Lung microvascular endothelial cell (primary cell): ENCODE measurements around the gene TASOR2. TPM values are rescaled to one million over a fixed set of nuclear protein-coding genes. Genes with fewer than 3 reads are reported as not detected.
A peak's percentile ranks its signal among the peaks of the same experiment; 100 is the strongest.

ENCODE experiments used
- DNase-seq, 2 donors: peaks; one replicate each; pipeline versions ENCODE4 v3.0.0 to v3.0.0-alpha.2; 2010; ENCODE audit warnings: low read depth in 2 of 2
- total RNA-seq: library from RNA; depleted of rRNA; stranded (reverse); fragments of >200 nt; gene quantifications from 2 replicates; pipeline ENCODE4 v1.2.1, GENCODE V29; 2014

Gene TASOR2
- total RNA-seq, 1 donor from 2014 or later, result 53.6 TPM

DNA sequence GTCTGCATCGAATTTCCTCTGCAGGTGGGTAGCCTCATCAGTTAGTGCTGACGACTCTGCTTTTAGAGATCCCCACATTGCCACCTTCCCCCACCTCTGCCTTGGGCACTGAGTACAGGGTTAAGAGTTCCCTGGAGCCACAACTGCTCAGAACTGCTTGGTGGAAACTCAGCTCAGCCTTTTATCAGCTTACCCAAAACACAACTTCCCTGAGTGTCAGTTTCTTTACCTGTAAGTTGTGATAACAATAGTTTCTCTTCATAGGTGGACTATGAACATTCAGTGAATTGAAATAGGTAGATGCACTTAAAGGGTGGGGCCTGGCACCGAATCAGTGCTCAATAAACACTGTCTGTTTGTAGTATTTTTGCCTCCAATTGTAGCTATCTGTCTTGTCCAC is 29.5 kb upstream of the TASOR2 start:
- DNase-seq, result no peak

DNA sequence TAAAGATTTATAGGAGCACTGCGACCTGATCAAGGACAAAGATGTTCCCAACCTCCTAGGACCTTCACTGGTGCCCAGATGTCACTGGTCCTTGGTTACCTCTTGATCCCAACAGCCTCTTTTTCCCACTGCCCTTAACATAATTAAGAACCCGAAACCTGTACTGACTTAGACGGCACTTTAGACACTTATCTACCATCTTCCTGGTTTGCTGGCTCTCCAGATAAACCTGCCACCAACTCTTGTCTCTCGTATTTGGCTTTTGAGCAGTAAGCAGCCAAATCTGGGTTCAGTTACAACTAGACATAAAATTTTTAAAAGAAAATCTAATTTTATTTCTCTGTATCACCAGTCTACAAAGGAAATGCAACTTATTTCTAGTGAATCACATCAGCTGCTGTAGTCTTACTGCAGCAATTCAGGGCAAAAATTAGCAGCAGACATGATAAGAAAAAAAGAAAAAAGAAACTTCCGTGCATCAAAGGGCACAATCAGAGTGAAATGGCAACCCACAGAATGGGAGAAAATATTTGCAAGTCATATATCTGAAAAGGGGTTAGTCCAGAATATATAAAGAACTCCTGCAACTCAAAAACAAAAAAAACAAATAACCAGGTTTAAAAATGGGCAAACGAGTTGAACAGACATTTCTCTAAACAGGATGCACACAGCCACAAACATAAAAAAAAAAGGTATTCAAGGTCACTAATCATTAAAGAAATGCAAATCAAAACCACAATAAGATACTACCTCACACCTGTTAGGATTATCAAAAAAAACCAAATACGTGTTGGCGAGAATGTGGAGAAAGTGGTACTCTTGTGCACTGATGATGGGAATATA is 27.7 kb upstream of the TASOR2 start:
- DNase-seq, result no peak

DNA sequence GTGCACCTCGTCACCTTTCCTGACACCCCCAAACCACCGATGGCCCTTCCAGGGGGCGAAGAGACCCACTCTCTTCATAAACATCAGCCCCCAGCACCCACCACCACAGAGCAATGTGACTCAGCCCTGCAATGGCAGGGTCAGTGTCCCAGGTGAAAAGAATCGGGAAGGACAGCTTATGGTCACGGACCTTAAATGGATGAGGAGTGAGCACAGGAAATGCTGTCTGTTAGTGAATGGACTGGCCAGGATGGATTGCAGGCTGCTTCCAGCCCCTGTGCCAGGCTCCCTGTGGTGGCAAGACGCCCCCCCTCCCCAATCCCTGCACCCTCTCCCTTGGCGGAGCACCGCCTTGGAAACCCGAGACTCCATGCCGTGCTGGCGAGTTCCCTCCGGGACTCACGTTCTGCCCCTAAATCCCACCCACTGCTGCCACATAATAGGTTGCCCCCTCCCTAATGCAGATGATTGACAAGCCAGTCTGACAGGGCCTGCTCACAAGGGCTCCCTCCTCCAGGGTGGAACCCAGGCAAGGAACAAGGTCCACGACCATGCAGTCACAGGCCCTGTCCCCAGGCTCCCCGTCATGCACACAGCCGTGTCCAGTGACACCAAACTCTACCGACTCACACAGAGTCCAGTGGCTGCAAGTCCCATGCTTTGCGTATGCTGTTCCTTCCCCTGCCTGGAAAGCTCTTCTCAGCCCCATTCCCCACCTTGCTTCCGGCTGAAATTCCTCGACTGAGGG is 25.6 kb upstream of the TASOR2 start:
- DNase-seq, result no peak

- DNase-seq, result peak; percentile 13 to 33
These were observed 24.7 kb upstream of the TASOR2 start for GRCh38 chr10:5659702-5660528.

DNA sequence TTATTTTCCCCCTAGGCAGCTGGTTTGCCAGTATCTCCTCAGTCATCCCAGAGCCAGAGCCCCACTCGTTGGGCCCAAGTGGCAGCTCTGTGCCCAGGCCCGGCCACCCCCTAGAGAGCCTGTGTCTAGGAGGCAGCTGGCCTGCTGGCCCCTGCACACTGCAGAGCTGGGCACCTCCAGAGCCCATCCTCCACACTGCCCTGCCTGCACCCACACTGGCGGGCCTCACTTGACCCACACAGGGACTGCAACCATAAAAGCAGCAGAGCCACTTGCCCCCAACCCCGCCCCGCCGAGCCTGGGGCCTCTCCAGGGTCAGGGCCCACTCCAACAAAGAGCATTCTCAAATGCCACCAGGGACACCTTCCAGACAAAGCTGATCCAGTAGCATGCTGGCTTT is 23.6 kb upstream of the TASOR2 start:
- no peak for DNase-seq

GRCh38 chr10:5662708-5663579 is 21.7 kb upstream of the TASOR2 start:
- DNase-seq, result no peak

- no peak for DNase-seq
These were observed 20.8 kb upstream of the TASOR2 start for GRCh38 chr10:5663692-5664427.

- DNase-seq, result no peak
These were observed 19.1 kb upstream of the TASOR2 start for GRCh38 chr10:5665373-5666007.

- peak; percentile 49 to 64 for DNase-seq
These were observed 18.4 kb upstream of the TASOR2 start, which contains the start of gene ASB13 for GRCh38 chr10:5666008-5666840. TSS of gene ASB13 (minus strand) at chr10:5666595. CDS start at chr10:5666551, 44 bp downstream.

DNA sequence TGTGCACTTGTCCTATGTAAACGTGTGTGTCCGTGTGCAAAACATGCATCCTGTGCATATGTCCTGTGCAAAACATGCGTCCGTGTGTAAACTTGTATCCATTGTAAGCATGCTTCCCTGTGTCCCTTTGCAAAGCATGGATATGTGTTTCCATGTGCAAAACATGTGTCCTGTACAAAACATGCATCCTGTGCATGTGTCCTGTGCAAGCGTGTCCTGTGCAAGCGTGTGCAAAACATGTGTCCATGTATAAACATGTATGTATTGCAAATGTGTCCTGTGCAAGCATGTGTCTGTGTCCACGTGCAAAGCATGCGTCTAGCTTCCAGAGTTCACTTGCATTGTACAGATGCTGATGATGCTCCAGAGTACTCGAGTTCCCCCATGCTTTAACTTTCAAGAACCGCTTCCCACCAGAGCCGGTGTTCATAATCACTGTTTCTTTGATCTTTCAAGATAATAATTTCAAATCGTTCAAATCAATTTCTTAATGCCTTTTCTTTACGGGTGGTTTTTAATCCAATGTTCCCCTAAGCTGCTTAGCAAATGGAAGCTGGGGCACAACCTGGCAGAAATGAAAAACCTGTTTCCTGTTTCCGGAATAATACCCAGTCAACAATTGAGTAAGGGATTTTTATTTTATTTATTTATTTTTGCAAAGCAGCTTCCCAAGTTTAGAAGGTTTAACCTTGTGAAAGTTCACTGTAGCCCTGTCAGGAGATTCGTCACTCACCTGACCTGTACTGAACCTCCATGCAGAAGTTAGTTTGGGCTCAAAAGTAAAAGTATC is 17.6 kb upstream of the TASOR2 start:
- DNase-seq, result peak in 1 of 2 donors; percentile 38

DNA sequence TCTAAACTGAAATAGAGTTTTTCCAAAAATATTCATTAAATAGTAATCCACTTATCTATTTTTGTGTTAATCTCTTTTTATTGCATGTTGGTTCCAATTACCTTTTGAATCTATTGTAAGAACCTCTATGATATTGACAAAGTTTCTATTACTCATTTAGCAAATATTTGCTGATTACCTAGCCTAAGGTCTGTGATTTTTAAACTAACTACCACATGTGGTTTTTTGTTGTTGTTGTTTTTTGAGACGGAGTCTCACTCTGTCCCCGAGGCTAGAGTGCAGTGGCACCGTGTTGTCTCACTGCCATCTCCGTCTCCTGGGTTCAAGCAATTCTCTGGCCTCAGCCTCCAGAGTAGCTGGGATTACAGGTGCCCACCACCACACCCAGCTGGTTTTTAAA is 16.2 kb upstream of the TASOR2 start:
- no peak for DNase-seq

GRCh38 chr10:5669604-5670003 is 15.0 kb upstream of the TASOR2 start:
- DNase-seq, result no peak

DNA sequence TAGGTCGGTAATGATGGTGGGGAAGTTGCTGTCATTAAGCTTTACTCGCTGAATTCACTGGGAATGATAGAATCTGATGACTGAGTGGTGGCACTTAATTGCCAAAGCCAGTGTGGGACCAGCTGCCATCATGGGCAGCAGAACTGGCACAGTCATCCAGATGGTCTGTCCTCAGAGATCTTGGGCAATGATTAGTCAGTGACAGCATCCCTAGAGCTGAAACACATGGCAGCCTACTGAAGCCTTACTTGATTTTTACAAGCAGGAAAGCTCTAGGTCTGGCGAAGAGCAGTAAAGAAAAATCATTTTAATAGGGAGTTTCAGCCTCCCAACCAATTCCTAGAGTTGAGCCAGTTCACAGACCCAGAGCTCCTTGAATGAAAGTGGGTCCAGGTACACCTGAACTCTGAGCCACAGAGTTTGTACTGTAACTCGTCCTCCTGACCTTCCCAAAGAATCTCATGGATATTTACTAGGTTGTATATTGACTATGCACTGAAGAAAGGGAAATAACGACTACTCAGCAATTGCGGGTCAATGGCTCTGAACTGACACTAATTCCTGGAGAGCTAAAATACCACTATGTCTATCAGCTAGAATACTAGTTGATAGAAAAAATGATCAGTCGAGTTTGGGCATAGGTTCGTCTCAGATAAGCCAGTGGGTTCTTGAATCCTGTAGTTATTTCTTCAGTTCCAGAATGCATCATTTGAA is 13.8 kb upstream of the TASOR2 start:
- DNase-seq, result no peak

- DNase-seq, result no peak
These were observed 6.1 kb upstream of the TASOR2 start for GRCh38 chr10:5678397-5679036.

GRCh38 chr10:5679037-5679435 is 5.6 kb upstream of the TASOR2 start:
- no peak for DNase-seq

DNA sequence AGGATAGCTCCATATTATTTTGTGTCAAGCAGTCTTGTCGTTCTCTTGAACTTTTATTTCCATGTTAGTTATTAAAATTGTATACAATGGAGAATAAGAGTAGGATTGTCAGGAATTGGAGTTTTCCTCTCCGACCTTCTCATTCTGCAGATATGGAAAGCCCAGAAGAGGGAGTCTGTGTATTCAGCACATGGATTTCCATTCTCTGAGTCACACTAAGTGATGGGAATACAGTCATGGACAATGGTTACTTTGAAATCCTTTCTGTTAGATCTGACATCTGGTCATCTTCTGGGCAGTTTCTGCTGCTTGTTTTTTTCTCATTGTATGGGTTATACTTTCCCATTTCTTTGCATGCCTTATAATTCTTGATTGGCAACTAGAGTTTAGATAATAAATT is 5.0 kb upstream of the TASOR2 start:
- no peak for DNase-seq

DNA sequence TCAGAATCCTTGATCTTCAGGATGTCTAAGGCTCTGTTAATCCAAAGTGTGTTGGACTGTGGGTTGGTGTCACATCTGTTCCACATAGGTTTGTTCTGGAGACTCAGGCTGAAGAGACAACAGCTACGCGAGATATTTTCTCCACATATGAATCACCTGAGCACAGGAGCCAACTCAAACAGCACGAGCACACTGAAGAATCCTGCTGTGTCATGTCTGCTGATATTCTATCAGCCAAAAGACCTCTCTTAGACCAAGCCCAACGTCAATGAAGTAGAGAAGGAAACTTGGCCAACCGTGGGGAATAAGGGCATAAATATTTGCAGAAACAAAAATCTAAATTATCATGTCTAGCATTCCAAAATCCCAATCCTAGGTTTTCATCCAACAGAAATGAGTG is 2.7 kb upstream of the TASOR2 start:
- no peak for DNase-seq
